ENCODE measurements around the gene RPS4Y1. TPM values are rescaled to one million over a fixed set of nuclear protein-coding genes. Genes with fewer than 3 reads are reported as not detected.
A peak's percentile ranks its signal among the peaks of the same experiment; 100 is the strongest.

The RPS4Y1 gene
- total RNA-seq, result 296 and 335 TPM in 2 replicates
- 598 and 704 TPM in 2 replicates for polyA plus RNA-seq
- 664 and 668 TPM in 2 replicates for polyA plus RNA-seq (2011; cell fraction: cytosol; rRNA removed)
- 344 and 382 TPM in 2 replicates for polyA plus RNA-seq (2011; cell fraction: nucleus; rRNA removed)
- polyA plus RNA-seq (2012), result 545 and 667 TPM in 2 replicates
- 428 and 441 TPM in 2 replicates for polyA minus RNA-seq
- not detected for polyA minus RNA-seq (2011; cell fraction: cytosol; rRNA and poly(A)+ RNA removed)
- polyA minus RNA-seq (2011; cell fraction: nucleus; rRNA and poly(A)+ RNA removed), result 66.3 and 89.4 TPM in 2 replicates
- Bru-seq, nascent RNA, result percentile 96 among the genes with signal in this experiment
- BruChase-seq, experiment 1, labeled RNA remaining after a 6-hour chase, result percentile 95 among the genes with signal in this experiment
- percentile 96 among the genes with signal in this experiment for BruChase-seq, experiment 2, labeled RNA remaining after a 2-hour chase
- long read RNA-seq, transcript RPS4Y1-201 (7 exons, 1,305 nt), result major isoform, 559 of 612 reads
- long read RNA-seq, transcript RPS4Y1-203 (3 exons, 998 nt), result minor isoform, 10 of 612 reads
- long read RNA-seq, transcript RPS4Y1-202 (7 exons, 811 nt), result minor isoform, 11 of 612 reads
- long read RNA-seq, partial matches to known transcripts, result 18 of 612 reads
- long read RNA-seq, other reads (novel, unspliced or antisense), result 14 of 612 reads

DNA sequence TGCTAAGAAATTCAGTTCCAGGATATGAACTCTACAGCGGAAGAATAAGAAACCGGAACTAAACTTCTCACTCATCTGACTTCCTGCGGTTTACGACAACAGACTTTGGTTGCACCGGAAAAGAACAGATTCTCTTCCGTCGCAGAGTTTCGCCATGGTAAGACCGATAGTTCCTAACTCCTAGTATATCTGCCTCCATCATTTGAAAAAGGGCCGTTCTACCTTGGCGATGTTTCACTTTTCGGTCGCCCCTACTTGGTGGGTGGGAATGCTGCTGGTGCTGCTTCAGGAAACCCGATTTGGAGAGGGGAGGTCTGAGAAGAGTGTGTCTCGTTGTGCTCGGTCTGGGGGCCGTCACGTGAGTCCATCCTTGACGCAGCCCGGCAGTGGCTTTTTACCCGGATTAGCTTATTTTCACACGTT lies at the start of gene RPS4Y1:
Gene RPS4Y1, plus strand, starts transcription at position 132 of the 423 bp plus-strand sequence. Its CDS starts 23 bp downstream, at position 155.
- H3K36me3 ChIP-seq (ENCODE audit: control insufficient read depth in 2 of 2, extremely low read depth in 1 of 2, insufficient read depth in 2 of 2, low read length in 2 of 2), result peaks cover 16 to 23% of the 10 kb centered on the region in 2 experiments
- H3K4me3 ChIP-seq (replicated peaks in 1 of 3; ENCODE audit: insufficient read depth in 1 of 3, low read depth in 1 of 3, low read length in 3 of 3), result peak within 1 kb of the TSS; percentile 60 to 98 (median 93)
- no TSS peak for BruUV-seq (replicated peaks)
- no peaks in the 10 kb centered on the region for H3K9me3 ChIP-seq (replicated peaks; ENCODE audit: control insufficient read depth, insufficient read depth, low read length)
- H3K9ac ChIP-seq (replicated peaks; ENCODE audit: extremely low read depth, insufficient read depth, low read length), result peak within 1 kb of the TSS; percentile 94
- TF ChIP-seq FOS (IDR thresholded peaks at IDR 0.05; ENCODE audit: borderline replicate concordance, insufficient read depth, low read length) (no peak), MYC (IDR thresholded peaks at IDR 0.05; ENCODE audit: low read depth, low read length) (no peak)
- TF ChIP-seq, protein P1, sequence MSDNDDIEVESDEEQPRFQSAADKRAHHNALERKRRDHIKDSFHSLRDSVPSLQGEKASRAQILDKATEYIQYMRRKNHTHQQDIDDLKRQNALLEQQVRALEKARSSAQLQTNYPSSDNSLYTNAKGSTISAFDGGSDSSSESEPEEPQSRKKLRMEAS (IDR thresholded peaks at IDR 0.05; ENCODE audit: insufficient read depth, insufficient read length), result no peak
- H4K20me1 ChIP-seq (replicated peaks; ENCODE audit: control insufficient read depth, extremely low read depth, insufficient read depth, low read length), result no peaks in the 10 kb centered on the region
- FAIRE-seq (peak; percentile 96), DNase-seq (ENCODE audit: low read depth, low spot score) (peak; percentile 73)
- peak within 1 kb of the TSS; percentile 73 for H3K4me2 ChIP-seq (ENCODE audit: insufficient read depth, low read length)
- H3K4me1 ChIP-seq (ENCODE audit: control insufficient read depth, extremely low read depth, insufficient read depth, low read length), result peaks cover 15% of the 10 kb centered on the region
- peak within 1 kb of the TSS; percentile 94 for H2AFZ ChIP-seq (ENCODE audit: low read depth, low read length)
- H3K27ac ChIP-seq (ENCODE audit: insufficient read depth, low read depth, low read length), result peak within 1 kb of the TSS; percentile 83
- CTCF ChIA-PET, result interaction anchor here (1.0 kb wide), 1 partner anchor 12 kb away, joined by 3 read pairs; no protein-coding TSS in a partner anchor
- H3K27me3 ChIP-seq (ENCODE audit: control insufficient read depth in 2 of 2, insufficient read depth in 2 of 2, low read length in 2 of 2), result no peaks in the 10 kb centered on the region
- dilution Hi-C loops (cut with MboI; ENCODE audit: extremely low pct_ligation_motif_present, low sequenced_read_pairs), result no loop called here
- POLR2A ChIA-PET, result no interaction called here
- no peaks in the 10 kb centered on the region for H3K9me1 ChIP-seq (replicated peaks; ENCODE audit: control insufficient read depth, extremely low read depth, insufficient read depth, low read length)
- intact Hi-C loops (cut with micrococcal nuclease), result loop anchor here (5.0 kb wide), 1 partner anchor 96 kb away; the partner anchor contains the start of gene ZFY
- H3K79me2 ChIP-seq (ENCODE audit: control insufficient read depth, insufficient read depth, low read length), result peaks cover 51% of the 10 kb centered on the region

DNA sequence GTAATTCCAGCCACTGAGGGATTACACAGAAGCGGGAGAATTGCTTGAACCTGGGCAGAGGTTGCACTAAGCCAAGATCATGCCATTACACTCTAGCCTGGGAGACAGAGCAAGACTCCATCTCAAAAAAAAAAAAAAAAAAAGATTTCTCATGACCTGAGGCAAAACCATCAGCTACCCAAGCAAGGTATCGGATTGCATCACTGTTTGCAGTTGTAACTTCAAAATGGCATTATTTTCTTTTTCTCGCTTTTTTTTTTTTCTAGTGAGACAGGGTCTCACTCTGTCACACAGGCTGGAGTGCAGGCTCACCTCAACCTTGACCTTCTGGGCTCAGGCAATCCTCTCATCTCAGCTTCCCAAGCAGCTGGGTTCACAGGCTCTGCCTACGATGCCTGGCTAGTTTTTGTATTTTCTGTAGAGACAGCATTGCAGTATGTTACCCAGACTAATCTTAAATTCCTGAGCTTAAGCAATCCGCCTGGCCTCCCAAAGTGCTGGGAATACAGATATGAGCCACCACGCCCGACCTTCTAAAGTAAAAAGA lies 44.4 kb upstream of the RPS4Y1 start:
- no peak overlapping the region for H3K4me2 ChIP-seq (ENCODE audit: insufficient read depth, low read length)
- H3K27me3 ChIP-seq (ENCODE audit: control insufficient read depth in 2 of 2, insufficient read depth in 2 of 2, low read length in 2 of 2), result peaks cover 2 to 23% of the 10 kb centered on the region in 2 experiments
- CTCF ChIA-PET, result no interaction called here
- FAIRE-seq (peak; percentile 46), DNase-seq (ENCODE audit: low read depth, low spot score) (no peak)
- H3K36me3 ChIP-seq (ENCODE audit: control insufficient read depth in 2 of 2, extremely low read depth in 1 of 2, insufficient read depth in 2 of 2, low read length in 2 of 2), result no peaks in the 10 kb centered on the region
- no peak for TF ChIP-seq JUN (IDR thresholded peaks at IDR 0.05; ENCODE audit: borderline replicate concordance, insufficient read depth, insufficient read length, low read depth)
- no peak for TF ChIP-seq GATA2 (IDR thresholded peaks at IDR 0.05; ENCODE audit: insufficient read depth, insufficient read length, low read depth, low read length)
- no peak for TF ChIP-seq MYC (IDR thresholded peaks at IDR 0.05; ENCODE audit: low read depth, low read length)
- TF ChIP-seq, protein P2, sequence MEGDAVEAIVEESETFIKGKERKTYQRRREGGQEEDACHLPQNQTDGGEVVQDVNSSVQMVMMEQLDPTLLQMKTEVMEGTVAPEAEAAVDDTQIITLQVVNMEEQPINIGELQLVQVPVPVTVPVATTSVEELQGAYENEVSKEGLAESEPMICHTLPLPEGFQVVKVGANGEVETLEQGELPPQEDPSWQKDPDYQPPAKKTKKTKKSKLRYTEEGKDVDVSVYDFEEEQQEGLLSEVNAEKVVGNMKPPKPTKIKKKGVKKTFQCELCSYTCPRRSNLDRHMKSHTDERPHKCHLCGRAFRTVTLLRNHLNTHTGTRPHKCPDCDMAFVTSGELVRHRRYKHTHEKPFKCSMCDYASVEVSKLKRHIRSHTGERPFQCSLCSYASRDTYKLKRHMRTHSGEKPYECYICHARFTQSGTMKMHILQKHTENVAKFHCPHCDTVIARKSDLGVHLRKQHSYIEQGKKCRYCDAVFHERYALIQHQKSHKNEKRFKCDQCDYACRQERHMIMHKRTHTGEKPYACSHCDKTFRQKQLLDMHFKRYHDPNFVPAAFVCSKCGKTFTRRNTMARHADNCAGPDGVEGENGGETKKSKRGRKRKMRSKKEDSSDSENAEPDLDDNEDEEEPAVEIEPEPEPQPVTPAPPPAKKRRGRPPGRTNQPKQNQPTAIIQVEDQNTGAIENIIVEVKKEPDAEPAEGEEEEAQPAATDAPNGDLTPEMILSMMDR (IDR thresholded peaks at IDR 0.05; ENCODE audit: extremely low read depth in 1 of 2, insufficient read depth in 1 of 2, low read depth in 1 of 2, low read length in 2 of 2), result no peak
- TF ChIP-seq, protein P1 (IDR thresholded peaks at IDR 0.05; ENCODE audit: insufficient read depth, insufficient read length), result no peak
- no peak for TF ChIP-seq FOS (IDR thresholded peaks at IDR 0.05; ENCODE audit: borderline replicate concordance, insufficient read depth, low read length)
- TF ChIP-seq POLR2AphosphoS5 (IDR thresholded peaks at IDR 0.05; ENCODE audit: insufficient read depth, low read depth, low read length), result no peak
- no peak for TF ChIP-seq EZH2 (IDR thresholded peaks at IDR 0.05; ENCODE audit: borderline replicate concordance, low read depth, low read length, severe bottlenecking)
- no peak overlapping the region for H3K27ac ChIP-seq (ENCODE audit: insufficient read depth, low read depth, low read length)
- intact Hi-C loops (cut with micrococcal nuclease) (no loop called here), dilution Hi-C loops (cut with MboI; ENCODE audit: extremely low pct_ligation_motif_present, low sequenced_read_pairs) (no loop called here)
- H3K9ac ChIP-seq (replicated peaks; ENCODE audit: extremely low read depth, insufficient read depth, low read length), result no peak overlapping the region
- H3K9me3 ChIP-seq (replicated peaks; ENCODE audit: control insufficient read depth, insufficient read depth, low read length), result no peaks in the 10 kb centered on the region
- POLR2A ChIA-PET, result no interaction called here
- H2AFZ ChIP-seq (ENCODE audit: low read depth, low read length), result no peak overlapping the region
- H3K79me2 ChIP-seq (ENCODE audit: control insufficient read depth, insufficient read depth, low read length), result no peaks in the 10 kb centered on the region
- no peaks in the 10 kb centered on the region for H4K20me1 ChIP-seq (replicated peaks; ENCODE audit: control insufficient read depth, extremely low read depth, insufficient read depth, low read length)
- no TSS peak for BruUV-seq (replicated peaks)
- H3K4me1 ChIP-seq (ENCODE audit: control insufficient read depth, extremely low read depth, insufficient read depth, low read length), result no peaks in the 10 kb centered on the region
- H3K4me3 ChIP-seq (replicated peaks in 1 of 3; ENCODE audit: insufficient read depth in 1 of 3, low read depth in 1 of 3, low read length in 3 of 3), result no peak overlapping the region
- no peaks in the 10 kb centered on the region for H3K9me1 ChIP-seq (replicated peaks; ENCODE audit: control insufficient read depth, extremely low read depth, insufficient read depth, low read length)

Data from endothelial cell of umbilical vein (primary cell).